GM12891 (cell line): ENCODE data around the gene LITAFD.

Experiments
- POLR2A ChIP-seq: IDR thresholded peaks from 2 replicates; pipeline ENCODE4 v1.6.1; 2011; ENCODE audit warnings: low read depth, low read length, control low read depth
- POLR2AphosphoS5 ChIP-seq: IDR thresholded peaks from 2 replicates; pipeline ENCODE4 v1.6.1; 2011; ENCODE audit warnings: low read depth, low read length, control low read depth
- POU2F2 ChIP-seq: IDR thresholded peaks from 2 replicates; pipeline ENCODE4 v1.6.1; 2011; ENCODE audit warnings: low read depth, mild to moderate bottlenecking, control low read depth, low read length, moderate library complexity
- SPI1 ChIP-seq: IDR thresholded peaks from 2 replicates; pipeline ENCODE4 v1.6.1; 2011; ENCODE audit warnings: low read depth, low read length, control low read depth

DNA sequence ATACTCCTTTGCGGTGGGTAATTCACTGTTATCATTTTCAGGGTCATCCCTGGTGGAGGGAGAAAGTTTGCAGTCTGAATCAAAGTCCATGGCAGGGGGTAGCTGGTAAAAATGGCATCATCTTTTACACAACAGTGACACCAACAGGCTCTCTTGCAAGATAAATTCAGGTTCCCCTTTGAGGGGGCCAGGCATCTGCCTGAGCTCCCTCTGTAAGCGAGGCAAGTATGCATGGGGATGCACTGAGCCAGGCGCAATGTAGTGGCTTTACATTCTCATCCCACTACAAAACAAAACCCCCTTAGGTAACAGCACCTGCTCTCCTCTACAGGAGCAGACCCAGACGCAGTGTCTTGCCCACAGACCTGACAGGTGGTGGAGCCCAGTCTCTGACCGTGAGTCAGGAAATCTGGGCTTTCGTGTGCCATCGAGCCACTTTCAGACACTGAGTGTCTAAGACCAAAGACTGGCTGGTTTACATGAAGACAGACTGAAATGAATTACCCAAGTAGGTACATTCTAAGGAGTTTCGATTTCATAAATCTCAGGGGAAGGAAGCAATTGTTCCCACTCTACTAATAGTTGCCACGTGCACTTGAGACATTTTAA is 17.7 kb downstream of the LITAFD start:
- TF ChIP-seq POLR2A (no peak), POLR2AphosphoS5 (no peak), SPI1 (no peak), POU2F2 (no peak)
